Adrenal gland (tissue), 12 donors: ENCODE data around the gene SYT13. TPM values are rescaled to one million over a fixed set of nuclear protein-coding genes. Genes with fewer than 3 reads are reported as not detected.
A peak's percentile ranks its signal among the peaks of the same experiment; 100 is the strongest.

Source experiments
- DNase-seq, 7 donors: peaks; one replicate each; pipeline ENCODE4 v3.0.0-alpha.2; 2019 to 2020
- H3K27ac ChIP-seq, 5 donors: fragments of 200-600 bp; sonication (generic) in 4 of 5; 1 replicate in 3 of 5; 2 replicates in 2 of 5; pipeline versions ENCODE4 v1.5.1 to v1.8.0; 2016 to 2020; ENCODE audit warnings: mild to moderate bottlenecking in 1 of 5
- H3K27me3 ChIP-seq: fragments of 200-600 bp; 2 replicates; pipeline ENCODE4 v1.8.0; 2021
- H3K36me3 ChIP-seq, 2 donors: fragments of 200-600 bp; replicated peaks in 1 of 2; 1 replicate in 1 of 2; 2 replicates in 1 of 2; pipeline versions ENCODE4 v1.5.1 to v1.8.0; 2018 to 2022
- H3K4me1 ChIP-seq, 2 donors: fragments of 200-600 bp; replicated peaks in 1 of 2; 1 replicate in 1 of 2; 2 replicates in 1 of 2; pipeline versions ENCODE4 v1.5.1 to v1.8.0; 2018 to 2021
- H3K4me3 ChIP-seq, 4 donors: fragments of 200-600 bp; sonication (generic) in 3 of 4; one replicate each; pipeline ENCODE4 v1.5.1; 2016 to 2018
- H3K9me3 ChIP-seq, 3 donors: fragments of 200-600 bp; sonication (generic) in 1 of 3; replicated peaks in 1 of 3; 1 replicate in 2 of 3; 2 replicates in 1 of 3; pipeline versions ENCODE4 v1.5.1 to v1.8.0; 2016 to 2021
- CTCF ChIP-seq, 6 experiments: fragments of 450-650 bp in 4 of 6; fragments of 200-600 bp in 2 of 6; sonication (generic) in 1 of 6; IDR thresholded peaks; 1 replicate in 5 of 6; 2 replicates in 1 of 6; pipeline versions ENCODE4 v1.5.1 to v1.8.0; 2016 to 2021; ENCODE audit warnings: antibody characterized with exemption in 6 of 6, mild to moderate bottlenecking in 2 of 6, moderate library complexity in 1 of 6
- POLR2A ChIP-seq, 2 donors: fragments of 450-650 bp; IDR thresholded peaks; one replicate each; pipeline ENCODE4 v1.6.1; 2017; ENCODE audit warnings: antibody characterized with exemption in 2 of 2, mild to moderate bottlenecking in 2 of 2, moderate library complexity in 1 of 2
- whole genome bisulfite sequencing, 4 donors: extraction: QIAGEN DNeasy Blood & Tissue Kit in 2 of 4; methylation state at CpG; one replicate each; pipeline versions ENCODE4 v1.1.5 to v1.1.7; 2013 to 2017; 5-methylcytosine and 5-hydroxymethylcytosine counted together
- intact Hi-C, 2 donors: fragments of 100-400 bp; cut with DNase I; formaldehyde crosslinking; loops; one replicate each; pipeline versions ENCODE4 v1.14.1 to v1.15.0; 2022 to 2023
- polyA plus RNA-seq, 3 donors: library from polyadenylated mRNA; stranded (reverse); fragments of 200-250 nt in 2 of 3; fragments of 350-450 nt in 1 of 3; fragmentation: Illumina TruSeq in 1 of 3; extraction: RNeasy Lipid Tissue Mini Kit (QIAGEN cat#74804) in 1 of 3; gene quantifications; one replicate each; pipeline ENCODE4 v1.2.3, GENCODE V29; 2013 to 2014
- total RNA-seq, 9 donors: library from RNA; depleted of rRNA in 4 of 9; stranded (reverse); fragments of >200 nt in 4 of 9; fragments of 120-200 nt in 1 of 9; fragmentation: NEBNext Ultra II Directional in 1 of 9; extraction: Animal tissue kit (Norgen Biotek cat#: 25700) in 1 of 9; gene quantifications; one replicate each; pipeline versions ENCODE4 v1.1.0 to v1.2.4, GENCODE V29; 2013 to 2023
- donor health status: healthy with polysubstance abuse.
- donor health status: Bipolar disorder and iron deficiency.
- donor health status: DM: yes; HTN: yes; CAD: no.
- donor health status: DM: no; HTN: no; CAD: no.
- donor health status: DM: no; HTN: no; CAD: no.
- donor health status: DM: yes; HTN: yes; CAD: no.

Gene SYT13
- total and polyA plus RNA-seq, 12 donors: 0.50 to 6.6 (median 2.7) TPM; not detected in 4

- intact Hi-C loops: no loop called here
- DNase-seq: no peak
Observed at GRCh38 chr11:45237711-45238315, 48.3 kb downstream of the SYT13 start.

GRCh38 chr11:45234306-45235006 lies 51.7 kb downstream of the SYT13 start:
- TF ChIP-seq CTCF (IDR thresholded peaks at IDR 0.05): no peak
- TF ChIP-seq POLR2A (IDR thresholded peaks at IDR 0.05): no peak

More at GRCh38 chr11:45237711-45238315, 48.3 kb downstream of the SYT13 start:
- no peak overlapping the region for H3K27ac ChIP-seq
- no peaks in the 10 kb centered on the region for H3K9me3 ChIP-seq
- no peaks in the 10 kb centered on the region for H3K36me3 ChIP-seq
- no peak for TF ChIP-seq CTCF (IDR thresholded peaks at IDR 0.05)
- no peak for TF ChIP-seq POLR2A (IDR thresholded peaks at IDR 0.05)
- H3K4me3 ChIP-seq: no peak overlapping the region
- 26 to 62% (median 52%) methylated on average over 3 to 4 of the region's 4 CpGs for WGBS, 4 donors
- no peaks in the 10 kb centered on the region for H3K27me3 ChIP-seq
- H3K4me1 ChIP-seq: no peaks in the 10 kb centered on the region

GRCh38 chr11:45233804-45234170 lies 52.4 kb downstream of the SYT13 start:
- no peaks in the 10 kb centered on the region for H3K4me1 ChIP-seq
- DNase-seq: no peak
- no peak overlapping the region for H3K4me3 ChIP-seq
- no peaks in the 10 kb centered on the region for H3K36me3 ChIP-seq
- TF ChIP-seq POLR2A (IDR thresholded peaks at IDR 0.05) (no peak), CTCF (IDR thresholded peaks at IDR 0.05) (no peak)
- H3K27me3 ChIP-seq: no peaks in the 10 kb centered on the region
- WGBS, 4 donors: 71 to 83% (median 77%) methylated on average over 10 to 14 of the region's 14 CpGs
- H3K9me3 ChIP-seq: no peaks in the 10 kb centered on the region
- intact Hi-C loops: no loop called here
- H3K27ac ChIP-seq: no peak overlapping the region

More at GRCh38 chr11:45234306-45235006, 51.7 kb downstream of the SYT13 start:
- DNase-seq: no peak
- no peaks in the 10 kb centered on the region for H3K36me3 ChIP-seq
- WGBS, 4 donors: 90 to 93% (median 91%) methylated on average over 12 to 15 of the region's 15 CpGs
- H3K4me1 ChIP-seq: no peaks in the 10 kb centered on the region
- no peaks in the 10 kb centered on the region for H3K9me3 ChIP-seq
- intact Hi-C loops: no loop called here
- no peak overlapping the region for H3K4me3 ChIP-seq
- H3K27ac ChIP-seq: no peak overlapping the region
- no peaks in the 10 kb centered on the region for H3K27me3 ChIP-seq

- no peaks in the 10 kb centered on the region for H3K36me3 ChIP-seq
- intact Hi-C loops: no loop called here
- no peaks in the 10 kb centered on the region for H3K27me3 ChIP-seq
- TF ChIP-seq CTCF (IDR thresholded peaks at IDR 0.05) (peak; percentile 67 to 83 (median 71)), POLR2A (IDR thresholded peaks at IDR 0.05) (no peak)
- no peaks in the 10 kb centered on the region for H3K4me1 ChIP-seq
- no peaks in the 10 kb centered on the region for H3K9me3 ChIP-seq
- 52 to 57% (median 56%) methylated on average over 15 to 17 of the region's 17 CpGs for WGBS, 4 donors
- DNase-seq: peak; percentile 56 to 87 (median 77)
- H3K27ac ChIP-seq: no peak overlapping the region
- H3K4me3 ChIP-seq: no peak overlapping the region
Observed at GRCh38 chr11:45233121-45233803, 52.9 kb downstream of the SYT13 start.
